HEK293T (cell line): ENCODE data around the gene FGGY.

ENCODE experiments used
- CTCF ChIA-PET: fragments of 350-600 bp; formaldehyde crosslinking; extraction: SDS; loops from one replicate; lab custom pipeline; 2021; ENCODE audit warnings: antibody characterized with exemption, inconsistent platforms; lab: Yijun Ruan, JAX
- POLR2A ChIA-PET: fragments of 350-600 bp; formaldehyde crosslinking; extraction: SDS; loops from one replicate; lab custom pipeline; 2020; ENCODE audit warnings: antibody characterized with exemption, inconsistent platforms; lab: Yijun Ruan, JAX
- DNase-seq: peaks from one replicate; pipeline ENCODE4 v3.0.0; 2012; ENCODE audit warnings: mixed read lengths; ENCODE audit errors: extremely low spot score
- ARNT ChIP-seq: fragments of 450-650 bp; IDR thresholded peaks from 2 replicates; pipeline ENCODE4 v1.6.1; 2017; ENCODE audit warnings: mild to moderate bottlenecking
- BHLHE40 ChIP-seq: fragments of 450-650 bp; IDR thresholded peaks from 2 replicates; pipeline ENCODE4 v1.6.1; 2016; ENCODE audit warnings: mild to moderate bottlenecking, moderate library complexity, borderline replicate concordance
- CTBP1 ChIP-seq: fragments of 450-650 bp; IDR thresholded peaks from 2 replicates; pipeline ENCODE4 v1.6.1; 2016; ENCODE audit warnings: borderline replicate concordance
- ELF4 ChIP-seq: fragments of 450-650 bp; IDR thresholded peaks from 2 replicates; pipeline ENCODE4 v1.6.1; 2017; ENCODE audit warnings: antibody characterized with exemption
- FOXA1 ChIP-seq: fragments of 450-650 bp; IDR thresholded peaks from 2 replicates; pipeline ENCODE4 v1.6.1; 2016; ENCODE audit warnings: mild to moderate bottlenecking
- FOXK2 ChIP-seq: fragments of 450-650 bp; IDR thresholded peaks from 2 replicates; pipeline ENCODE4 v1.6.1; 2016; ENCODE audit warnings: mild to moderate bottlenecking
- FOXM1 ChIP-seq: fragments of 450-650 bp; IDR thresholded peaks from 2 replicates; pipeline ENCODE4 v1.6.1; 2017; ENCODE audit warnings: mild to moderate bottlenecking, borderline replicate concordance
- HDGF ChIP-seq: fragments of 450-650 bp; IDR thresholded peaks from 2 replicates; pipeline ENCODE4 v1.6.1; 2017; ENCODE audit warnings: antibody characterized with exemption, borderline replicate concordance
- L3MBTL2 ChIP-seq: fragments of 450-650 bp; conservative IDR thresholded peaks from 2 replicates; pipeline ENCODE4 v1.6.1; 2016; ENCODE audit warnings: mild to moderate bottlenecking
- LEF1 ChIP-seq: fragments of 450-650 bp; IDR thresholded peaks from 2 replicates; pipeline ENCODE4 v1.6.1; 2017; ENCODE audit warnings: mild to moderate bottlenecking, borderline replicate concordance
- NFRKB ChIP-seq: fragments of 450-650 bp; IDR thresholded peaks from 2 replicates; pipeline ENCODE4 v1.6.1; 2016; ENCODE audit warnings: mild to moderate bottlenecking, moderate library complexity
- SP1 ChIP-seq: fragments of 450-650 bp; IDR thresholded peaks from 2 replicates; pipeline ENCODE4 v1.6.1; 2017
- SUZ12 ChIP-seq: fragments of 450-650 bp; IDR thresholded peaks from 2 replicates; pipeline ENCODE4 v1.6.1; 2016; ENCODE audit warnings: mild to moderate bottlenecking
- TARDBP ChIP-seq: fragments of 450-650 bp; IDR thresholded peaks from 2 replicates; pipeline ENCODE4 v1.6.1; 2016
- ZNF384 ChIP-seq: fragments of 450-650 bp; IDR thresholded peaks from 2 replicates; pipeline ENCODE4 v1.6.1; 2016
- TF ChIP-seq, protein P1 (sequence below): fragments of 450-650 bp; IDR thresholded peaks from 2 replicates; pipeline ENCODE4 v1.6.1; 2016

FGGY gene

DNA sequence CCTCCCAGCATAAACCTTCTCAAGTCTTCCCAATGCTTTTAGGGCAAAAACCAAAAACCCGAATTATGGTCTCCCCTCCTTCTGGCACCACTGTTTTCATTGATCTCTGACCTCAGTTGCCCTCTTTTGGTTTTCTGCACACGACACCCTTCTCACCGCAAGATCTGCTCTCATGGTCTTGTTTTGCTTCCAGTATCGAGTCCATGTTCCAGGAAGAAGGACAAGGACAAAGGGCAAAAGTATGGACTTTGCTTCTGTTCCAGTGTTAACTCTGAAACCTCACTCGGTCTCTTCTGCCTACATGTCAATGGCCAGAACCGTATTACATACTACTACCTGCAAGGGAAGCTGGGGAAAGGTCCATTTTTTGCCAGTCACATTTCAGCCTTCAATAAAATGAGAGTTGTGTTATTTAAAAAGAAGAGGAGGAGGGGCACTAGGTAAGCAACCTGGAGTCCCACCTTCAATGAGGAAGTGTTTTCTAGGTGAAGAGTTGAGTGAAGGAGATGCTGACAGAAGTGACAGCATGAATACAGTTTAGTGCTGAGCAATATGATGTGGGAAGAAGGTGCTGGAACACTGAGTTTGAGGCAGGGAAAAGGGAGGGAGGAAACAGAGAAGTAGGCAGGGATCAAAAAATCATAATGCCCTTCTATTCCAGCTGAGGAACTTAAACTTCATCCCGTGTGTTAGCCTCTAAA lies 183.4 kb downstream of the FGGY start:
- TF ChIP-seq LEF1 (no peak), L3MBTL2 (no peak), HDGF (no peak), ZNF384 (no peak), BHLHE40 (no peak), FOXA1 (no peak), NFRKB (no peak), FOXM1 (no peak), ARNT (no peak), CTBP1 (no peak), TARDBP (no peak), SP1 (no peak)
- TF ChIP-seq, protein P1, sequence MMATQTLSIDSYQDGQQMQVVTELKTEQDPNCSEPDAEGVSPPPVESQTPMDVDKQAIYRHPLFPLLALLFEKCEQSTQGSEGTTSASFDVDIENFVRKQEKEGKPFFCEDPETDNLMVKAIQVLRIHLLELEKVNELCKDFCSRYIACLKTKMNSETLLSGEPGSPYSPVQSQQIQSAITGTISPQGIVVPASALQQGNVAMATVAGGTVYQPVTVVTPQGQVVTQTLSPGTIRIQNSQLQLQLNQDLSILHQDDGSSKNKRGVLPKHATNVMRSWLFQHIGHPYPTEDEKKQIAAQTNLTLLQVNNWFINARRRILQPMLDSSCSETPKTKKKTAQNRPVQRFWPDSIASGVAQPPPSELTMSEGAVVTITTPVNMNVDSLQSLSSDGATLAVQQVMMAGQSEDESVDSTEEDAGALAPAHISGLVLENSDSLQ = no peak
- ChIA-PET CTCF (no interaction called here), POLR2A (no interaction called here)
- no peak for DNase-seq

DNA sequence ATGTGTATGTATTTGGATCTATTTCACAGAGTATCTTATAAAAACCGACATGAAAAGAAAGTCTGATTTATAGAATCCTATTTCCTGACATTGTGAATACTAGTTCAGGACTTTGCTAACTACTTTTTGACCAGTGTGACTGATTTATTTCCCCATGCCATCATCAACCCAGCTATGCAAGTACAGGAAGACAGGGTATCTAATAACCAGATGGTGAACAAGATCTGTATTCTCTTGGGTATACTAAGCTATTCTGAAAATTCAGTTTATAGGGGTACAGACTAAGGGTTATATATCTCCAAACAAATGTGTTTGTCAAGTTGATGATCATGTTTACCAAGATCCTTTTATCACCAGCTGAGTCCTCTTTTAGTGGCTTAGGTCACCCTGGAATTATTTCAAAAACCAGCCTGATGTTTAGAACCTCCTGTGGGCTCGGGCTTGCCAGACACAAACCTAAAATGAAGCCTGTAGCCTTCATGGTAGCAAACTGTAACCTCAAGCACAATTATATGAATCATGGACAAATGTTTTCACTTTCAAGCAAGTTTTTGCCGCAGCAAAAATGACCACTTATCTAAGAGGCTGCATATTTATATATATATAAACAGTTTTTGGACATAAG lies 185.1 kb downstream of the FGGY start:
- ChIA-PET POLR2A (no interaction called here), CTCF (no interaction called here)
- no peak for TF ChIP-seq SUZ12
- TF ChIP-seq HDGF = no peak
- no peak for TF ChIP-seq FOXK2
- no peak for TF ChIP-seq BHLHE40
- TF ChIP-seq ARNT = no peak
- TF ChIP-seq ZNF384 = no peak
- no peak for TF ChIP-seq TARDBP
- DNase-seq = no peak

DNA sequence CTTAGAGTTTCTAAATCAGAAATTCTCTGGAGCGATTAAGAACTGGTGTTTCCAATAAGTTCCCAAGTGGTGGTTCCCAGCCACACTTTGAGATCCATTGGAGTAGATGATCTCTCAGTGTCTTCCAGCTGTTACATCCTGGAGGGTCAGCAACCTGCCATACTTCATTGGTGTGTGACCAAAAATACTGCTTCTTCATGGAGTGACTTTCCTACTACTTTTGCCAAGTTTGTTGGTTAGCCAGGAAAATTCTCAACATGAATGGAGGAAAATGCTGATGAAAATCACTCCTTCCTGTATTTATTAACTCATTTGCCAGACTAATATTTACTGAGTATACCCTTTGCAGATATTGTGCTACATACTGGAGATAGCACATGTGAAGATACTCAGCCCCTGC lies 186.1 kb downstream of the FGGY start:
- ChIA-PET POLR2A (no interaction called here), CTCF (no interaction called here)
- no peak for DNase-seq
- TF ChIP-seq ARNT (no peak), TARDBP (no peak), L3MBTL2 (no peak), FOXA1 (no peak), NFRKB (no peak), ELF4 (no peak), ZNF384 (no peak), FOXK2 (no peak), FOXM1 (no peak), CTBP1 (no peak), HDGF (no peak), SP1 (no peak), SUZ12 (no peak), LEF1 (no peak), BHLHE40 (no peak)
- TF ChIP-seq, protein P1 = no peak

DNA sequence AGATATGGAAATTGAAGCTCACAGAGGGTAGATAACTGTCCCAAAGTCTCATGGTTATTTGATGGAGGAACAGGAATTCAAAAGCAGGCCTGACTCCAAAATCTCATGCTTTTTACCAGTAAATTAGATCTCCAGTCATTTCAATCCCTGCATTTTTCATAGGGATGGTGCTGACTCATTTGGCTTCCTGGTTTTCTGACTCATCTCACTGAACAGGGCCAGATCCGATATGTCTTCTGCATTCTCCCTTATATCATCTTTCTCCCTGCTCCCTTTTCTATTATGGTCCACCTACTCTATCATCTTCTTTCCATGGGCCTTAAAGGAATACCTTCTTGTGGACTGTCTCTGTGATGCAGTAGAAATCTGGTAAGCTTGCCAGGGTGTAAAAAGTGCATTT lies 187.2 kb downstream of the FGGY start:
- ChIA-PET CTCF (no interaction called here), POLR2A (interaction anchor here (1.5 kb wide), 1 partner anchor 181 kb away, joined by 3 read pairs; no protein-coding TSS in a partner anchor)
- no peak for DNase-seq
- TF ChIP-seq TARDBP (no peak), CTBP1 (no peak), ZNF384 (no peak), NFRKB (no peak), FOXA1 (no peak), ELF4 (no peak), SUZ12 (no peak), HDGF (no peak), FOXK2 (no peak)

DNA sequence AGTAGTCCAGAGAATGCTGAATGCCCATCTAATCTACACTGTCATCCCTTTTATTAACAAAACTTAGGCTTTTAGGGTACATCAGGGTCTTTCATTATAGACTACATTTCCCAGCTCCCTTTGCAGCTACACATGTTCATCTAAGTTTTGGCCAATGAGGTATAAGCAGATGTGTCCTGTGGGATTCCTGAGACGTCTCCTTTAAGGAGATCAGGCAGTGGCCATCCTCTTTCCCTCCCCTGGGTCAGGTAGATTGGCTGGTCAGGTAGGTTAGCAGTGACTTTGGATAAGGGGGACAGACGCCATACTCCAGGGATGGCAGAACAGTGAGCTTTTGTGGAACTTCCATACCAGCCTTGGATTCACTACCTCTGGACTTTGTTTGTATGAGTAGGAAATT lies 188.3 kb downstream of the FGGY start:
- TF ChIP-seq ELF4 (no peak), ARNT (no peak), TARDBP (no peak)
- TF ChIP-seq, protein P1 = no peak
- DNase-seq = no peak
- ChIA-PET POLR2A (interaction anchor here (1.5 kb wide), 1 partner anchor 180 kb away, joined by 3 read pairs; no protein-coding TSS in a partner anchor), CTCF (interaction anchor here (0.6 kb wide), 1 partner anchor 248 kb away, joined by 4 read pairs; no protein-coding TSS in a partner anchor)

DNA sequence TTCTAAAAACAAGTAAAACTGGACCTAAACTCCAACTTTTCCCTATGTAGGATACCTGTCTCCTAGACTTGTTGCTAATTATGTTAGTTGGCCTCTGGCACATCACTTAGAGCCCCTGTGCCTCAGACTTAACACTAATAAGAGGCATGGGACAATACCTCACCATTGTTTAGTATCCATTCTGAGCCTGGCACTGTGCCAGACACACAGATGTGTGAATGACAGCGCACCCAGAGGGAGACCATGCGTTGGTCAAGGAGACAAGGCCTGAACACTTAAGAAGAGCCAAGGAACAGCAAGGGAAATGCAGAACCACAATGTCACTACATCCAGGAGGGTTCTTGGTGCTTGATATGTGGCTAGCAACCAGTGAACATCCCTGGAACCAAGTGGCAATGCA lies 189.1 kb downstream of the FGGY start:
- no peak for DNase-seq
- CTCF ChIA-PET = interaction anchor here (0.9 kb wide), 1 partner anchor 213 kb away, joined by 4 read pairs; no protein-coding TSS in a partner anchor
- TF ChIP-seq LEF1 (no peak), FOXA1 (no peak), SP1 (no peak), BHLHE40 (no peak), FOXM1 (no peak), HDGF (no peak), CTBP1 (no peak), SUZ12 (no peak), ELF4 (no peak), NFRKB (no peak), TARDBP (no peak), FOXK2 (no peak), ZNF384 (no peak), L3MBTL2 (no peak), ARNT (no peak)
- TF ChIP-seq, protein P1 = no peak
- POLR2A ChIA-PET = interaction anchor here (1.4 to 1.5 kb wide), 2 partner anchors 12 to 702 kb away, joined by 3 to 4 read pairs; partner anchors contain the start of gene JUN
